Stimulated activated CD4-positive, alpha-beta T cell treated with anti-CD3 and anti-CD28 coated beads, Interleukin-2, amount 100 ng/mL, for 24 hours (primary cell): ENCODE data around the gene ABCA12.
"Not testable (repeated sequence)": the region's sequence is repeated elsewhere in the genome, so short reads cannot be mapped to it uniquely, and the experiment has no call there.

Experiments used
- DNase-seq, 2 donors: peaks; one replicate each; pipeline ENCODE4 v3.0.0-alpha.2; 2020

Gene ABCA12, protein sequence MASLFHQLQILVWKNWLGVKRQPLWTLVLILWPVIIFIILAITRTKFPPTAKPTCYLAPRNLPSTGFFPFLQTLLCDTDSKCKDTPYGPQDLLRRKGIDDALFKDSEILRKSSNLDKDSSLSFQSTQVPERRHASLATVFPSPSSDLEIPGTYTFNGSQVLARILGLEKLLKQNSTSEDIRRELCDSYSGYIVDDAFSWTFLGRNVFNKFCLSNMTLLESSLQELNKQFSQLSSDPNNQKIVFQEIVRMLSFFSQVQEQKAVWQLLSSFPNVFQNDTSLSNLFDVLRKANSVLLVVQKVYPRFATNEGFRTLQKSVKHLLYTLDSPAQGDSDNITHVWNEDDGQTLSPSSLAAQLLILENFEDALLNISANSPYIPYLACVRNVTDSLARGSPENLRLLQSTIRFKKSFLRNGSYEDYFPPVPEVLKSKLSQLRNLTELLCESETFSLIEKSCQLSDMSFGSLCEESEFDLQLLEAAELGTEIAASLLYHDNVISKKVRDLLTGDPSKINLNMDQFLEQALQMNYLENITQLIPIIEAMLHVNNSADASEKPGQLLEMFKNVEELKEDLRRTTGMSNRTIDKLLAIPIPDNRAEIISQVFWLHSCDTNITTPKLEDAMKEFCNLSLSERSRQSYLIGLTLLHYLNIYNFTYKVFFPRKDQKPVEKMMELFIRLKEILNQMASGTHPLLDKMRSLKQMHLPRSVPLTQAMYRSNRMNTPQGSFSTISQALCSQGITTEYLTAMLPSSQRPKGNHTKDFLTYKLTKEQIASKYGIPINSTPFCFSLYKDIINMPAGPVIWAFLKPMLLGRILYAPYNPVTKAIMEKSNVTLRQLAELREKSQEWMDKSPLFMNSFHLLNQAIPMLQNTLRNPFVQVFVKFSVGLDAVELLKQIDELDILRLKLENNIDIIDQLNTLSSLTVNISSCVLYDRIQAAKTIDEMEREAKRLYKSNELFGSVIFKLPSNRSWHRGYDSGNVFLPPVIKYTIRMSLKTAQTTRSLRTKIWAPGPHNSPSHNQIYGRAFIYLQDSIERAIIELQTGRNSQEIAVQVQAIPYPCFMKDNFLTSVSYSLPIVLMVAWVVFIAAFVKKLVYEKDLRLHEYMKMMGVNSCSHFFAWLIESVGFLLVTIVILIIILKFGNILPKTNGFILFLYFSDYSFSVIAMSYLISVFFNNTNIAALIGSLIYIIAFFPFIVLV (N-terminal part only)

DNA sequence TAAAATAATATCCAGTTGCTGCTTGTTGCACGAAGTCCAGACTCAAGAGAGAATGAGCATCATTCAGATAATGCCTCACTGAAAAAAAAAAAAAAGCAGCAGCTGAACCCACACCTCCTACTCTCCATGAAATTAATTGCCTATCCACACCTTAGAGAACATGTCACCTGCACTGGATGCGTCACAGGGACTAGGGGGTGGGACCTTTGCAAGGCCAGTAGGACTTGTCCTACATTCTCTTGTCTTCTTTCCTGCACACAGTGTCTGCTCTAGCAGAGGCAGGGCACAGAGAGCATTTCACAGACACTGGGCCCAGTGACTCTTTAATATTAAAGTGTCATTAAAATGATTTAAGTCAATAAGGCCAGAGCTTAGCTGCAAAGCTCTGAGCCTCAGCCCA, at the start of gene ABCA12:
TSS of gene ABCA12 (minus strand) at position 148 of the 400 bp plus-strand sequence. CDS start 418 bp downstream, outside the sequence.
- DNase-seq, result no peak

DNA sequence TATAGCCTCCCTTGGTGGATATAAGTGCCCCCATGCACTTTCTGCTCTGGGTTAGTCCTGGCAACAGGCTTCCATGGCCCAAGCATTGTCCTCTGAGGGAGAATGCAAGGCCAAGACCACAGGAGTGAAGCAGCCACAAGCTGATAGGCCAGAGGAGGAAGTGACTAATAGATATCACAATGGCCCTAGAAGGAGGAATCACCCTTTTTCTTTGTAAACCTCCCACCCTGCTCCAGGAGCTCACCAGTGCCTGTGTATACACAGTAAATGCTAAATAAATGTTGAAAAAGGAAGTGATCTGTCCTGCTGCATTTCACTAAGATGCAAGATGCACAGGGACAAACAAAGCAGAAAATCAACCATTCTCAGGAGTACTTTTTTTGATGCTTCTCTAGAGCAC, 49.7 kb upstream of the ABCA12 start:
- DNase-seq, result no peak

DNA sequence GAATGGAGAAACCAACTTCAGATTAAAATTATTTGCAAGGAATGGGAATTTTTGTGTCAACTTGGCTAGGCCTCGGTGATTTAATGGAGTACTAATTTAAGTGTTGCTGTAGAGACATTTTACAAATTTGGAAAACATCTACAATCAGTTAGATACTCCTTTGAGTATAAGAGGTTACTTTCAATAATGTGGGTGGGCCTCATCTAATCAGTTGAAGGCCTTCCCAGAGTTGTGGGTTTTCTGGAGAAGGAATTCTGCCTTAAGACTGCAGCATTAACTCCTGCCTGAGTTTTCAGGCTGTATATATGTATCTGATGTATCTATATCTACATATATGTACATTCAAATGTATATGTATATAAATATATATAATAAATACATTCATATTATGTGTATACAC, 47.6 kb upstream of the ABCA12 start:
- no peak for DNase-seq

DNA sequence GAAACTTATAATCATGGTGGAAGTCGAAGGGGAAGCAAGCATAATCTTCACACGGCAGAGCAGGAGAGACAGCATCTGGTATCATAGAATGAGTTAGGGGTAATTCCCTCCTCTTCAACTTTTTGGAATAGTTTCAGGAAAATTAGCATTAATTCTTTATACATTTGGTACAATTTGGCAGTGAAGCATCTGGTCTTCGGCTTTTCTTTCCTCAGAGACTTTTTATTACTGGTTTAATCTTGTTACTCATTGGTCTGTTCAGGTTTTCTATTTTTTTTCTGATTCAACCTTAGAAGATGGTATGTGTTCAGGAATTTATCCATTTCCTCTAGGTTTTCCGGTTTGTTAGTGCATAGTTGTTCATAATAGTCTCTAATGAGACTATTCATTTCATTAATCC, 39.7 kb upstream of the ABCA12 start:
- no peak for DNase-seq

DNA sequence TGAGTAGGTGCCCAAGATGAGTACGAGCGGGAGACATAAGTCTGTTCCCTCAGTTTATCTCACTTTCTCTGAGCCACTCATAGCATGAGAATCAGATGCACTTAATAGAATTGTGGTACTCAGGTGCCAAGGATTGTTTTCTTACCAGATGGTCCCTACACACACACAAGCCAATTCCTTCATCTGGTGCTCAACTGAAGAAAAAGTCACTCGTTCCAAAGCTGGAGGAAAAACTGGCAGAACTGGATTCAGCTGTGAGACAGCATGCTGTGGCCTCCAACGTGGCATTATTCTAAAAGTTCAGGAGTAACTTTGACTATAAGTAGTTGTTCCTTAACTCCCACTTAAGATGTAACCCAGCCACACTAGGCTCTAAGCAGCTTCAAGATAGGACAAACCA, 33.4 kb upstream of the ABCA12 start:
- no peak for DNase-seq

DNA sequence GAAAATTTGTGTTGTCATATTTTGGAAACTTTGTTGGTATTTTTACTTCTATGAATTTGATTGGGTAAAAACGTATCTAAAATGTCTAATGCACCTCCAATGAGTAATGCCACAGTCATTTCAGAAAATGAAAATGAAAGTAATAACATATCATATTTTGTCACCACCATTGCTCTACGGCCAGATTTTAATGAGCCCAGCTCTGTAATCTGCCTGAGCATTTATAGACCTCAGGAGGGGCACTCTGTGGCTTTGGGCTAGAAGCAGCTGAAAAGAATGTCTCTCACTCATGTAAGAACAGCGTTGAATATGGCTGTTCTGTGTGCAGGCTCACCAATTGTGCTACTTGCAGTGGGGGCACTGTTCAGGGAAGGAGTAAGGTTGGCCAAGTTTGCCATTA, 32.7 kb upstream of the ABCA12 start:
- DNase-seq, result no peak

DNA sequence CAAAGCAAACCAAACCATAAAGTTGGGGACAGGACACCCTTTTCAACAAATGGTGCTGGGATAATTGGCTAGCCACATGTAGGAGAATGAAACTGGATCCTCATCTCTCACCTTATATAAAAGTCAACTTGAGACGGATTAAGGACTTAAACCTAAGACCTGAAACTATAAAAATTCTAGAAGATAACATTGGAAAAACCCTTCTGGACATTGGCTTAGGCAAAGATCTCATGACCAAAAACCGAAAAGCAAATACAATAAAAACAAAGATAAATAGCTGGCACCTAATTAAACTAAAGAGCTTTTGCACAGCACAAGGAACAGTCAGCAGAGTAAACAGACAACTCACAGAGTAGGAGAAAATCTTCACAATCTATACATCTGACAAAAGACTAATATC, 28.1 kb upstream of the ABCA12 start:
- DNase-seq, result not testable (repeated sequence)

DNA sequence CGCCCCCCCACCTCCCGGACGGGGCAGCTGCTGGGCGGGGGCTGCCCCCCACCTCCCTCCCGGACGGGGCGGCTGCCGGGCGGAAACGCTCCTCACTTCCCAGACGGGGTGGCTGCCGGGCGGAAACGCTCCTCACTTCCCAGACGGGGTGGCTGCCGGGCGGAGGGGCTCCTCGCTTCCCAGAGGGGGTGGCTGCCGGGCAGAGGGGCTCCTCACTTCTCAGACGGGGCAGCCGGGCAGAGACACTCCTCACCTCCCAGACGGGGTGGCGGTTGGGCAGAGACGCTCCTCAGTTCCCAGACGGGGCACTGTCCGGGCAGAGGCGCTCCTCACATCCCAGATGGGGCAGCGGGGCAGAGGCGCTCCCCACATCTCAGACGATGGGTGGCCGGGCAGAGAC, 24.9 kb upstream of the ABCA12 start:
- not testable (repeated sequence) for DNase-seq

DNA sequence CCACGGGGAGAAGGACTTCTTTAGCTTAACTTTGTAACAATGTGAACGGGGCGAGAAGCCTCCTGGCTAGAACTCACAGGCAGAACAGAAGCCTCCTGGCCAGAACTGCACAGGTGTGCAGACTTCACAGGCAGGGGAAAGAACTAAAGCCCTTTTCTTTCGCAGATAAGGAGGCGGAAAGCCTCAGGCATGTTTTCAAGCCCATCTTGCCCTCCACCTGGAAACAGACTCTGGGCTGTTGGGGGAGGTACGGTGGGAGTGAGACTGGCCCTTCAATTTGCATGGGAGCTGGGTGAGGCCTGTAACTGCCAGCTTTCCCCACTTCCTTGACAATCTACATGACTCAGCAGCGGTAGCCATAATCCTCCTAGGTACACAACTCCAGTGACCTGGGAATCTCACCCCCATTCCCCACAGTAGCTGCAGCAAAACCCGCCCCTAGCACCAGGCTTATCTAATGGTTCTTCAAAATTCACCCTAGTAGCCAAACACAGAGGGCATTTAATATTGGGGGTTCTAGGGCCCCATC, 22.9 kb upstream of the ABCA12 start:
- no peak for DNase-seq

DNA sequence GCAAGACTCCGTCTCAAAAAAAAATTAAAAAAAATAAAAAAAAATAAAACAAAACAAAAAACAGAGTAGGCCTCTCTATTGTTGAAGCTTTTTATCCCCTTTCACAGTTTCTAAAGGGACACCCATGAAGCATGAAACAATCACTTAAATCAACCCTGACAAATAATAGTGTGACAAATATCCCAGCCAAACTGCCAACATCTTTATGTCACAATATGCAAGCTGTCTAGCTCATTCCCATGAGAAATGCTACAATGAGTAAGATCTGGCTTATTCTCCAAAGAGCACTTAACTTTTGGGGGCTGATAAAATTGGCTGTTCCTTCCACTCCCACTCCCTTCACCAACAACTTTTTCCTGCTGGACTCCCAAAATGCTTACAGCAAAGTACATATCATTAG, 21.7 kb upstream of the ABCA12 start:
- DNase-seq, result no peak

DNA sequence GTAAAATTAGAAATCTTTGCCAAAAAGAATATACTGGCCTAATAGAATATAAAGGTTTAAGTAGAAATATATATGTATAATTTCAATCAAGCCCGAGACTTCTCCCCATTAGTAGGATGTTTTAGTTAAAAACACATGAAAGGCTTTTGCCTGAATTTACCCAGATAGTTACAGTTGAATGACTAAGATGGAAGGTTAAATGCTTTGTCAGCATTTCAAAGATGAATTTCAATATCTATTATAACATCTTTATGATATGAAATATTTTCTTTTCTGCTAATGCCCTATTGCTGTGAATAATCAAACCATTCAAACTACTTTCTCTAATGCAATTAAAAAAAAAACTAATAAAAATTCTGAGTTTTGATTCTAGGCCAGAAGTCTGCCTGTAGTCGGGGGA, 18.0 kb upstream of the ABCA12 start:
- no peak for DNase-seq

DNA sequence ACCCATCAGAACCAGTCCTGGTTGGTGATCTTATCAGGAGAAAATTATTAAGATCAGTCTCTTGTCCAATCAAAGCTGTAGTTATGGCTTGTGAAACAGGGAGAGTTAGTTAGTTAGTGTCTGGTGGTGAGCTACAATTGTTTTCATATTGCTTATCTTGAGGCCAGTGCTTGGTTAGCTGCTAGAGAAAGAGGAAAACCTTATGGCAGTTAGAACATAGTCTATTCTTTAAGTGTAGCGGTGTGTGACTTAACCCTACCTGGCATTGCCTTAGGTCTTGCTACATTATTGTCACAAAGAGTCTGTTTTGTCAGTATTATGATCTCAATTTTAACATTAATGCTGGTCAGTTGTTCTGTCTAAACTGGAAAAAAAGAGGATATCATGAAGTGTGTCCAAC, 11.5 kb upstream of the ABCA12 start:
- no peak for DNase-seq

DNA sequence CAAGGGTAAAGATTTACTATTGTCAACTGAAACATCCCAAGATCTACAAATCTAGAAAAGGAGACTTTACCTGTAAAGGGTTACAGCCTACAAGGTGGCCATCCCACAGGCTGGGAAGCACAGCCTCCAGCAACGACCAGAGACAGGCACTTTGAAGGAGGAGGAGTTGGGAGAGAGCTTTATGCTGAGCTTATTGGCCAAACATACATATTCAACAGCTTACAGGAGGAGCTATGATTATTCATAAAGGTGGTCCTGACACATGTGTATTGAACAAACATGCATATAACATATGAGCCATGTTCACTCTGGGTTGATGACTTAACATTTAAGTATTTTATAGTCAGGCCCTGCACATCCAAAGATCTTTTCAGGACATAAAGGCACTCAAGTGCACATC, 11.1 kb upstream of the ABCA12 start:
- no peak for DNase-seq

DNA sequence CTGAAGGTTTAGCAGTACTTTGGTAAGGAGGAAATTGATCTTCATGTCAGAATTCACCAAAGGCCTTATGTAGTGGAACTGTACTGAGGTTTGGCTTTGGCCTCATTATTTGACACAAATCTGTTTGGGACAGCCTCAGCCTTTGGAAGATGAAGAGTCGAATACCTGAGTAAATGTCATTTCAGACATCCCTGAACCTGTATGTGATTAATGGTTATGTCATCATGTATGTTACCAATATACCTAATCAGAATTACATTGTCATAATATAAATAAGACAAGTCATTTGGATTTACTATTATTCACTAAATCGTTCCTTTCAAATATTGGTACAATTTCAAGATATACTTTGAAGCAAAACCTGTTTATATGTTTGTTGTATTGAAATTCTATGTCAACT, 10.6 kb upstream of the ABCA12 start:
- no peak for DNase-seq

DNA sequence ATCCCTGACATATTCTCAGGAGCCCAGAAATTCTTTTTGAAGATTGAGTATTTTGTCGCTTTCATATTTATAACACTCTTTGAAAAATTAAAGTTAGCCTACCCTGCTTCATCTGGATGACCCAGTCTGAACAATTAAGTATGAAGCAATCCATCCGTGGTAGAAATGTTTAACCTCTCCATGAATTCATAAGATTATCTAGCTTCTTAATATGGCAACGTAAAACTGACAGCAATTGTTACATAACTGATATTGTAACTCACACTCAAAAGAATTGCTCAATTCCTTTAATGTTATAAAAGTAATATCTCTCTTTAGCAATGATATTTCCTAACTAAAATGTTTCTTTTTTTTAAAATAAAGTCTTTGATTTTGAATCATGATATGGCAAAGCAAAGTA, 7.2 kb upstream of the ABCA12 start:
- no peak for DNase-seq

DNA sequence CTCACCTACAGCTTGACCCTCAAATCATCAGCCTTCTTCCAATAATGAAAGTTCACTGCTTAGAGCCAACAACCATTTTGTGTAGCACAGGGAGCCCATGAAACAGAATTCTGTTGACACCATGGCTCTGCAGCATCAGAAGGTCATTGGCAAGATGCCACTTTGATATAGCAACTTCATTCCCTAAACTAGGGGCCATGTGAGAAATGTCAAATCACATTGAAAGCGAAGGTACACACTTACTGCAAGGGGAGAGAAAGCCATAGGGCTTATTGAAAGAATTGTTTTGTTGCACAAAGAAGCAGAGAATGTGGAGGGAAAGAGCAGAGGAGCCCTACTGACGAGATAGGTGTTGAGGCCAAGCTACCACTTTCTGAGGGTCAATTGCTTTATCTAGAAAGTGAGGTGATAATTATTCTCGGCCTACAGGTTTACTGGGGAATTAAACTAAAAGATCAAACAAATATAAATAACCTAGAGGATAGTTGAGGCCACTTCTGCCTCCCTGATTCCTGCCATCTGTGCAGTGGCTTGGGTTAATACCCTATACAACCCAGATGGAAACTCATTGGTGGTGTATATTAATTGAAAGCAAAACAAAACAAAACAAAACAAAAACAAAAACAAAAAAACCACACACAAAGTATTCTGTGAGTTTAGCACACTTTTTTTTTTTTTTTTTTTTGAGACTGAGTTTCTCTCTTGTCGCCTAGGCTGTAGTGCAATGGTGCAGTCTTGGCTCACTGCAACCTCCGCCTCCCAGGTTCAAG, 5.9 kb upstream of the ABCA12 start:
- no peak for DNase-seq

DNA sequence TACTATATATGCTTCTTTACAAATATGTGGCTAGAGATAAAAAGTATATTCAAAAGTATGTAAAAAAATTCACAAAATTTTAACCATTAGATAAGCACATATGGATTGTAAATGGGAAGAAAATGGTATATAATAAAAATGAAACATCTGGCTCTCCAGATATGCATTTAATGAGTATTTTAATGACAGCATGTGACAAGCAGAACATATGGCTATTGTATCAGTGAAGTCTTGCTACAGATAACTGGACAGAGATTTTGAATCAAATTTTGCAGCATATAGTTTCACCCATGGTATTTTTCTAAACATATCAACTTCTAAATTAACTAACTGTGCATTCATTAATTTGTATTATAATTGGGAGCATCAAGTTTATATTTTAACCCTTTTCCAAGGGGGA, 5.0 kb upstream of the ABCA12 start:
- no peak for DNase-seq

DNA sequence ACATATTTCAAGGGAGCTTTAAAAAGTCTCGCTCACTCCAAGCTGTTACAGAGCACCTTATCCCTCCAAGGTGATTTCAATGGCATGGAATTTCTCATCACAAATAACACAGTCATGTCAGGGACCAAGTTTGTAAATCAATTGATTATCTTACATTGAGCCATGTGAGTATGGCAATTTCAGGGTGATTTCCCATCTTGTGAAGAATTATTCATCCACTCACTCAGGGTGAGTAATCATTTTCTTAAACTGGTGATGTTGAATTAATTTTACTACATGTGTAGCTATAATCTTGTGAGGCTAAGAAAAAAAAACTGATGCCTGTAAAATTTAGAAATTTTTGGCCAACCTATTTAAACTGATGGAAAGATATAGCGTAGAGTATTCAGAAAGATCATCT, 3.3 kb upstream of the ABCA12 start:
- DNase-seq, result no peak

DNA sequence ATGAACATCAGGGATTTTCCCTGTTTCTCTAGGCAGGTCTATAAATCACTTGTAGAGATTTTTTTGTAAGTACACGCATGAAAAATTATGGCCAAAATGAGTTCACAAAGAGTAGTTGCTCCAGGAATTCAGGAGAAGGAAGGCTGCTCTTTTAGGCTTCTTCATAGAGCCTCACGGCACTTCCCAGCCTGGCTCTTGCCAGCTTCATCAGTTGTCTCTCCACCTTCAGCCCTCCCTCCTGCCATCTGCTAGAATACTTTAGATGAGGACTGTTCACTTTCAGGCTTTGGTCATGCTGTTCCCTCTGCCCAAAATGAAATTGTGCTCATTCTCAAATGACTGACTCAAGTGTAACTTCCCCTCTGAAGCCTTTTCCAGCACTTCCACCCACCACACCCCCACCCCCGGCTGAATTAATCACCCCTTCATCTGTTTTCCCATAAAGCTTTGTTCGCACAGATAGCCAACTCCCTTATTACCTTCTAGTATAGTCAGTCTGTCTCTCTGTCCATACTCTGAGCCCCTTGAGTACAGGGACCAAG, 1.8 kb upstream of the ABCA12 start:
- no peak for DNase-seq

DNA sequence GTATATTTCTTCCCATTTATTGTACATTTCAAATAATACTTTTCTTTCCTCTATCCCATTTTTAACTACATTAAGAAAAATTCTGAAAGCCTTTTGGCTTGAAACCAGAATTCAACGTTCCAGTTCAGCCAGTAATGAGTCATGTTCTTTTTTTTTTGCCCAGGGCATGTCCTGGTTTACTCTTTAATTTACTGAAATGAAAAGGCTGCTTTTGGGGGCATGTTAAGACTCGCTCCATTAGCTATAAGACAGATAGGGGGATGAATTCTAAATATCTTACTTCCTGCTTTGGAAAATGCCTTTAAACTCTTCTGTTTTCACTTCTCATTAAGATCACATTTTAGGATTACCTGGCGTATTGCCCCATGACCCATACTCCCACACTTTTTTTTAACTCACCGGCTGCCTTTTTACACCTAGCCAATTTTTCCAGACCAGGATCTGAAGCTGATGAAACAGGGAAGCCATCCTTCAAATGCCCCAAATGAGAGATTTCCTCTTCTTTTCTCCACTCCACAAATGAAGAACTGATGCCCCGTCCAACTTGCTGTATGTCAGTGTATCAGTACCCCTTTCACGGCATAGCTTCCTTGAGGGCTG, 585 bp downstream of the ABCA12 start:
- no peak for DNase-seq

DNA sequence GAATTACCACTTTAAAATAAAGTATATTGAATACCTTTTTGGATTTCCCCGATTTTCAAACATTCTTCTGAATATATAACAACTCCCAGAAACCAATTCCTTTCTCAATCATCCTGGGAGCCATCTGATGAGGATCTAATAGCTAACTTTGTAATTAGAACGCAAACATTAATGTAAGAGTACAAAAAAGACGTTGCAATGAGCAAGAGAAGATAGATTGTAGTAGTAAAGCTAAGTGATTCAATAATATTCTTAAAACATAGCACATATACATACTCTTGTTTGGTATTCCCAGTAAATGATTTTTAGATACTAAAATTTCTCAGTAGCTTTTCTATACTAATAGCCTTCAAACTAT, 1.1 kb downstream of the ABCA12 start:
- no peak for DNase-seq
